Measurements from ENCODE around the gene GNAI3. TPM values are rescaled to one million over a fixed set of nuclear protein-coding genes. Genes with fewer than 3 reads are reported as not detected.

GNAI3 gene
- total and polyA plus RNA-seq, 2 of the 13 experiments (the other 11 are each of a cell fraction or from before 2014, with no cell fraction given): 4.3 to 9.0 TPM

GRCh38 chr1:109548321-109549267 lies at the start of gene GNAI3 (continued):
- peak; percentile 50 for TF ChIP-seq GFI1 (CRISPR knock-in tag; IDR thresholded peaks at IDR 0.05; ENCODE audit: borderline replicate concordance)
- no peak for TF ChIP-seq ZNF800 (CRISPR knock-in tag; IDR thresholded peaks at IDR 0.05)
- peak; percentile 62; the same call in 1 of the 2 replicates for TF ChIP-seq ESRRA (CRISPR knock-in tag; IDR thresholded peaks at IDR 0.05; ENCODE audit: low read depth)
- TF ChIP-seq BCL3 (CRISPR knock-in tag; IDR thresholded peaks at IDR 0.05): no peak
- TF ChIP-seq KMT2B (CRISPR knock-in tag; IDR thresholded peaks at IDR 0.05): peak; percentile 94
- 0 out of 2 replicates have a peak, but pooled peaks have one; percentile 72 for TF ChIP-seq TMF1 (CRISPR knock-in tag; IDR thresholded peaks at IDR 0.05; ENCODE audit: low read depth)
- TF ChIP-seq ZNF660 (CRISPR knock-in tag; IDR thresholded peaks at IDR 0.05; ENCODE audit: borderline replicate concordance, low read depth): no peak
- TF ChIP-seq THAP8 (CRISPR knock-in tag; IDR thresholded peaks at IDR 0.05; ENCODE audit: borderline replicate concordance): 0 out of 2 replicates have a peak, but pooled peaks have one; percentile 33
- TF ChIP-seq ZNF879 (CRISPR knock-in tag; IDR thresholded peaks at IDR 0.05): no peak
- TF ChIP-seq FOSL2 (CRISPR knock-in tag; IDR thresholded peaks at IDR 0.05): peak; percentile 45; the same call in 1 of the 2 replicates
- TF ChIP-seq CHCHD3 (CRISPR knock-in tag; IDR thresholded peaks at IDR 0.05): 0 out of 2 replicates have a peak, but pooled peaks have one; percentile 70
- TF ChIP-seq CREM (IDR thresholded peaks at IDR 0.05): peak; percentile 90
- TF ChIP-seq CREM (CRISPR knock-in tag; IDR thresholded peaks at IDR 0.05): no peak
- no peak for TF ChIP-seq CCAR2 (optimal IDR thresholded peaks at IDR 0.05; ENCODE audit: low read depth, low read length)
- no peak; the same call in 1 of the 2 replicates for TF ChIP-seq ZNF253 (CRISPR knock-in tag; IDR thresholded peaks at IDR 0.05; ENCODE audit: borderline replicate concordance)
- no peak for TF ChIP-seq PCBP1 (IDR thresholded peaks at IDR 0.05; ENCODE audit: borderline replicate concordance, low read depth, low read length)
- no peak for TF ChIP-seq ZBTB8A (CRISPR knock-in tag; IDR thresholded peaks at IDR 0.05; ENCODE audit: borderline replicate concordance, low read depth)
- no peak for TF ChIP-seq NAIF1 (CRISPR knock-in tag; IDR thresholded peaks at IDR 0.05; ENCODE audit: borderline replicate concordance)
- no peak for TF ChIP-seq CENPT (CRISPR knock-in tag; IDR thresholded peaks at IDR 0.05; ENCODE audit: low read depth)
- peak; percentile 36; the same call in 1 of the 2 replicates for TF ChIP-seq ZNF362 (CRISPR knock-in tag; IDR thresholded peaks at IDR 0.05; ENCODE audit: borderline replicate concordance)
- TF ChIP-seq SMAD9 (CRISPR knock-in tag; IDR thresholded peaks at IDR 0.05): no peak
- TF ChIP-seq TAF1 (CRISPR knock-in tag; IDR thresholded peaks at IDR 0.05): peak; percentile 93
- TF ChIP-seq BRCA1 (CRISPR knock-in tag; IDR thresholded peaks at IDR 0.05): peak; percentile 31; the same call in 1 of the 2 replicates
- TF ChIP-seq NKX3-1 (CRISPR knock-in tag; IDR thresholded peaks at IDR 0.05): no peak
- TF ChIP-seq JUNB (CRISPR knock-in tag; IDR thresholded peaks at IDR 0.05; ENCODE audit: borderline replicate concordance): no peak
